SK-N-SH (cell line): ENCODE data around the gene ARFIP1. TPM values are rescaled to one million over a fixed set of nuclear protein-coding genes. Genes with fewer than 3 reads are reported as not detected.

Experiments
- CTCF ChIA-PET: fragments of 300-600, 350-600 bp; formaldehyde crosslinking; extraction: SDS; loops from one replicate; lab custom pipeline; 2021; lab: Yijun Ruan, JAX
- POLR2A ChIA-PET: fragments of 350-600 bp; sonication (Branson Sonifier 250); formaldehyde crosslinking; extraction: SDS; loops from one replicate; lab custom pipeline; 2020; ENCODE audit warnings: antibody characterized with exemption, inconsistent platforms; lab: Yijun Ruan, JAX
- DNase-seq: peaks from one replicate; pipeline ENCODE4 v3.0.0; 2012
- H2AFZ ChIP-seq: fragments of 200-600 bp; sonication (generic); 2 replicates; pipeline ENCODE4 v1.8.1; 2016; ENCODE audit warnings: antibody characterized with exemption, mild to moderate bottlenecking, low read depth
- H3F3A ChIP-seq: fragments of 200-600 bp; sonication (generic); replicated peaks from 2 replicates; pipeline ENCODE3; 2016; ENCODE audit warnings: antibody characterized with exemption, mild to moderate bottlenecking; ENCODE audit not compliant: insufficient read depth
- H3K27ac ChIP-seq, 2 experiments: fragments of 200-500 bp in 1 of 2; fragments of 200-600 bp in 1 of 2; sonication (Bioruptor generic) in 1 of 2; sonication (generic), shearing (Covaris generic) in 1 of 2; 2 replicates each; pipeline versions ENCODE4 v1.5.1 to v1.6.1; 2014 to 2016; ENCODE audit warnings: low read depth in 2 of 2, inconsistent platforms in 1 of 2, low read length in 1 of 2, mild to moderate bottlenecking in 1 of 2, mixed read lengths in 1 of 2
- H3K27me3 ChIP-seq: fragments of 200-600 bp; sonication (generic), shearing (Covaris generic); 2 replicates; pipeline ENCODE4 v1.6.1; 2016; ENCODE audit warnings: mixed run types; ENCODE audit not compliant: insufficient read depth
- H3K36me3 ChIP-seq, 2 experiments: fragments of 200-500 bp in 1 of 2; fragments of 200-600 bp in 1 of 2; sonication (Bioruptor generic) in 1 of 2; sonication (generic) in 1 of 2; replicated peaks in 1 of 2; 2 replicates each; pipeline versions ENCODE3 to v1.5.1; 2014 to 2016; ENCODE audit warnings: low read length in 1 of 2, mild to moderate bottlenecking in 1 of 2; ENCODE audit not compliant: insufficient read depth in 2 of 2, control insufficient read depth in 1 of 2
- H3K4me1 ChIP-seq, 2 experiments: fragments of 200-500 bp in 1 of 2; fragments of 200-600 bp in 1 of 2; sonication (Bioruptor generic) in 1 of 2; sonication (generic), shearing (Covaris generic) in 1 of 2; 2 replicates each; pipeline versions ENCODE4 v1.5.1 to v1.6.1; 2014 to 2016; ENCODE audit warnings: low read depth in 1 of 2, low read length in 1 of 2, mixed run types in 1 of 2; ENCODE audit not compliant: insufficient read depth in 2 of 2, control insufficient read depth in 1 of 2
- H3K4me2 ChIP-seq: fragments of 200-600 bp; sonication (generic), shearing (Covaris generic); 2 replicates; pipeline ENCODE4 v1.6.1; 2017; ENCODE audit warnings: mixed run types
- H3K4me3 ChIP-seq, 2 experiments: fragments of 200-500 bp in 1 of 2; fragments of 200-600 bp in 1 of 2; sonication (Bioruptor generic) in 1 of 2; sonication (generic), shearing (Covaris generic) in 1 of 2; 2 replicates each; pipeline versions ENCODE4 v1.5.1 to v1.8.1; 2014 to 2016; ENCODE audit warnings: low read depth in 2 of 2, inconsistent platforms in 1 of 2, low read length in 1 of 2, mild to moderate bottlenecking in 1 of 2, mixed read lengths in 1 of 2, moderate library complexity in 1 of 2
- H3K79me2 ChIP-seq: fragments of 200-600 bp; sonication (generic); 2 replicates; pipeline ENCODE4 v1.8.1; 2017; ENCODE audit warnings: mild to moderate bottlenecking; ENCODE audit not compliant: insufficient read depth
- H3K9ac ChIP-seq: fragments of 200-600 bp; sonication (generic); 2 replicates; pipeline ENCODE4 v1.6.1; 2017; ENCODE audit warnings: mixed run types
- H3K9me2 ChIP-seq: fragments of 200-600 bp; sonication (generic); 2 replicates; pipeline ENCODE4 v1.6.1; 2017; ENCODE audit warnings: mixed run types
- H3K9me3 ChIP-seq: fragments of 200-600 bp; sonication (generic); 2 replicates; pipeline ENCODE4 v1.6.1; 2017; ENCODE audit warnings: mixed run types, mild to moderate bottlenecking, moderate library complexity
- H4K20me1 ChIP-seq: fragments of 200-600 bp; sonication (generic); 2 replicates; pipeline ENCODE4 v1.6.1; 2017; ENCODE audit warnings: mild to moderate bottlenecking, mixed run types; ENCODE audit not compliant: insufficient read depth
- ELF1 ChIP-seq: IDR thresholded peaks from 2 replicates; pipeline ENCODE4 v1.4.0; 2012
- EP300 ChIP-seq, 2 experiments: IDR thresholded peaks; 2 replicates each; pipeline versions ENCODE4 v1.4.0 to v1.6.1; 2012; ENCODE audit warnings: borderline replicate concordance in 1 of 2, low read depth in 1 of 2, low read length in 1 of 2
- EZH2phosphoT487 ChIP-seq: fragments of 200-600 bp; sonication (generic); IDR thresholded peaks from 2 replicates; pipeline ENCODE4 v1.6.1; 2017; ENCODE audit warnings: low read depth, mixed run types, mild to moderate bottlenecking, antibody characterized with exemption, moderate library complexity, borderline replicate concordance
- FOSL2 ChIP-seq: IDR thresholded peaks from 2 replicates; pipeline ENCODE4 v1.4.0; 2012; ENCODE audit warnings: low read depth, mild to moderate bottlenecking, moderate library complexity, borderline replicate concordance
- FOXJ3 ChIP-seq: sonication (generic); formaldehyde crosslinking; IDR thresholded peaks from 2 replicates; pipeline ENCODE4 v1.5.1; 2020; ENCODE audit warnings: mild to moderate bottlenecking, missing genetic modification reagents
- FOXM1 ChIP-seq: IDR thresholded peaks from 2 replicates; pipeline ENCODE4 v1.4.0; 2012; ENCODE audit warnings: low read depth, mild to moderate bottlenecking
- JUND ChIP-seq: IDR thresholded peaks from 2 replicates; pipeline ENCODE4 v1.4.0; 2012
- MEF2A ChIP-seq: IDR thresholded peaks from 2 replicates; pipeline ENCODE4 v1.4.0; 2012; ENCODE audit warnings: low read depth, borderline replicate concordance
- NFIC ChIP-seq: IDR thresholded peaks from 2 replicates; pipeline ENCODE4 v1.4.0; 2012; ENCODE audit warnings: borderline replicate concordance
- POLR2AphosphoS5 ChIP-seq: IDR thresholded peaks from 2 replicates; pipeline ENCODE4 v1.6.1; 2012; ENCODE audit warnings: low read depth, low read length
- TAF1 ChIP-seq: IDR thresholded peaks from 2 replicates; pipeline ENCODE4 v1.6.1; 2012; ENCODE audit warnings: low read depth, mild to moderate bottlenecking, low read length, moderate library complexity, borderline replicate concordance
- TCF12 ChIP-seq: IDR thresholded peaks from 2 replicates; pipeline ENCODE4 v1.4.0; 2012
- TEAD4 ChIP-seq: IDR thresholded peaks from 2 replicates; pipeline ENCODE4 v1.4.0; 2012; ENCODE audit warnings: mild to moderate bottlenecking, borderline replicate concordance; ENCODE audit not compliant: insufficient read depth
- WGBS: methylation state at CpG from one replicate; pipeline ENCODE4 v1.1.6; 2017; ENCODE audit warnings: low lambda C conversion rate; 5-methylcytosine and 5-hydroxymethylcytosine counted together
- polyA plus RNA-seq, 3 experiments: library from polyadenylated mRNA; depleted of rRNA; stranded (reverse); fragments of >200 nt; gene quantifications; 2 replicates each; pipeline ENCODE4 v1.2.3, GENCODE V29; 2012
- TF ChIP-seq, protein P1 (sequence below): IDR thresholded peaks from 2 replicates; pipeline ENCODE4; 2012
- TF ChIP-seq, protein P2 (sequence below): IDR thresholded peaks from 2 replicates; pipeline ENCODE4 v1.6.1; 2012; ENCODE audit warnings: mild to moderate bottlenecking, low read depth, low read length, moderate library complexity

ARFIP1 gene
- polyA plus RNA-seq, 1 of the 3 experiments (the other 2 are of a cell fraction) = 15.7 TPM

DNA sequence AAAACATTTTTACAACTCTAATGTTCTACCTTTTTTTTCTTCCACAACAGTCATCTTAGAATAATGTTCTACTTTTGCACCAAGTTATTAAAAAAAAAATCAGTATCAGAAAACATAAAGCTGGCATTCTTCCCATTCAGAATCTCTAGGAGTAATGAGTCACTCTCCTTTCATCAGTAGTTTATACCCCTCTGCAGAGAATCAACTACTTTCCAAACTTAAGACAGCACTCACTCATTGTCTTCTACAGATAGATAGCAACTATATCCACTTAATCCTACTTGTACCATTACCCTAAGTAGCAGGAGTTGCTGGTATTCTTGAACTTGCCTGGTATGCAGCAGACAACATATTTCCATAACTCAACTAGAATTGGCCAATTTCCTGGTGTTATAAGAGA lies 3.4 kb upstream of the ARFIP1 start:
- Histone ChIP-seq H3F3A (peaks cover 7% of the 10 kb centered on the region), H3K9ac (no peak overlapping the region), H3K4me1 (peaks cover 1 to 9% of the 10 kb centered on the region in 2 experiments; a peak in 3 of 4 replicates), H4K20me1 (0 out of 2 replicates have a peak, but pooled peaks cover under 1% of the 10 kb centered on the region), H3K27ac (no peak overlapping the region), H3K4me2 (peak overlapping the region; percentile 15; the same call in 1 of the 2 replicates), H3K9me2 (no peaks in the 10 kb centered on the region), H3K79me2 (peaks cover 14% of the 10 kb centered on the region), H3K36me3 (no peaks in the 10 kb centered on the region), H2AFZ (no peak overlapping the region), H3K27me3 (no peaks in the 10 kb centered on the region), H3K4me3 (no peak overlapping the region), H3K9me3 (no peaks in the 10 kb centered on the region)
- ChIA-PET CTCF (interaction anchor here (1.1 kb wide), 1 partner anchor 309 kb away, joined by 3 read pairs; no protein-coding TSS in a partner anchor), POLR2A (no interaction called here)
- DNase-seq = no peak
- TF ChIP-seq JUND (peak; percentile 13; the same call in 1 of the 2 replicates), TCF12 (peak; percentile 31; the same call in 1 of the 2 replicates), ELF1 (no peak), NFIC (peak; percentile 44; the same call in 1 of the 2 replicates)
- TF ChIP-seq, protein P1, sequence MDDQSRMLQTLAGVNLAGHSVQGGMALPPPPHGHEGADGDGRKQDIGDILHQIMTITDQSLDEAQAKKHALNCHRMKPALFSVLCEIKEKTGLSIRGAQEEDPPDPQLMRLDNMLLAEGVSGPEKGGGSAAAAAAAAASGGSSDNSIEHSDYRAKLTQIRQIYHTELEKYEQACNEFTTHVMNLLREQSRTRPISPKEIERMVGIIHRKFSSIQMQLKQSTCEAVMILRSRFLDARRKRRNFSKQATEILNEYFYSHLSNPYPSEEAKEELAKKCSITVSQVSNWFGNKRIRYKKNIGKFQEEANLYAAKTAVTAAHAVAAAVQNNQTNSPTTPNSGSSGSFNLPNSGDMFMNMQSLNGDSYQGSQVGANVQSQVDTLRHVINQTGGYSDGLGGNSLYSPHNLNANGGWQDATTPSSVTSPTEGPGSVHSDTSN = peak; percentile 75

DNA sequence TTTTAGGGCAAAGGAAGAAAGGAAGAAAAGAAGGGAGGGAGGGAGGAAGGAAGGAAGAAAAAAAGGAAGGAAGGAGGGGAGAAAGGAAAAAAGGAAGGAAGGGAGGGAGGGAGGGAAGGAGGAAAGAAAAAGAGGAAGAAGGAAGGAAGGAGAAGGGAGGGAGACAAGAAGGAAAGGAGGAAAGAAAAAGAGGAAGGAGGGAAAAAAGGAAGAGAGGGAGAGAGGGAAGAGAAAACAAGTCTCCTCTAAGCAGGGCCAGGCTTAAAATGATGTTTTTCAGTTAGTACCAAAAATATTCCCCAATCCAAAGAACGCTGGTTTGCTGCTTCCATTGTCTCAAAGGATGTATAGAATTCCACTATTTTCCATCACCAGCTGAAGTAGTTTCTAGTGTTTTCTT lies 2.3 kb upstream of the ARFIP1 start:
- whole genome bisulfite sequencing = 100% methylated on average over 1 of the region's 1 CpG
- Histone ChIP-seq H3K9me3 (no peaks in the 10 kb centered on the region), H3K79me2 (peaks cover 25% of the 10 kb centered on the region)
- DNase-seq = no peak
- POLR2A ChIA-PET = no interaction called here
- TF ChIP-seq, protein P2, sequence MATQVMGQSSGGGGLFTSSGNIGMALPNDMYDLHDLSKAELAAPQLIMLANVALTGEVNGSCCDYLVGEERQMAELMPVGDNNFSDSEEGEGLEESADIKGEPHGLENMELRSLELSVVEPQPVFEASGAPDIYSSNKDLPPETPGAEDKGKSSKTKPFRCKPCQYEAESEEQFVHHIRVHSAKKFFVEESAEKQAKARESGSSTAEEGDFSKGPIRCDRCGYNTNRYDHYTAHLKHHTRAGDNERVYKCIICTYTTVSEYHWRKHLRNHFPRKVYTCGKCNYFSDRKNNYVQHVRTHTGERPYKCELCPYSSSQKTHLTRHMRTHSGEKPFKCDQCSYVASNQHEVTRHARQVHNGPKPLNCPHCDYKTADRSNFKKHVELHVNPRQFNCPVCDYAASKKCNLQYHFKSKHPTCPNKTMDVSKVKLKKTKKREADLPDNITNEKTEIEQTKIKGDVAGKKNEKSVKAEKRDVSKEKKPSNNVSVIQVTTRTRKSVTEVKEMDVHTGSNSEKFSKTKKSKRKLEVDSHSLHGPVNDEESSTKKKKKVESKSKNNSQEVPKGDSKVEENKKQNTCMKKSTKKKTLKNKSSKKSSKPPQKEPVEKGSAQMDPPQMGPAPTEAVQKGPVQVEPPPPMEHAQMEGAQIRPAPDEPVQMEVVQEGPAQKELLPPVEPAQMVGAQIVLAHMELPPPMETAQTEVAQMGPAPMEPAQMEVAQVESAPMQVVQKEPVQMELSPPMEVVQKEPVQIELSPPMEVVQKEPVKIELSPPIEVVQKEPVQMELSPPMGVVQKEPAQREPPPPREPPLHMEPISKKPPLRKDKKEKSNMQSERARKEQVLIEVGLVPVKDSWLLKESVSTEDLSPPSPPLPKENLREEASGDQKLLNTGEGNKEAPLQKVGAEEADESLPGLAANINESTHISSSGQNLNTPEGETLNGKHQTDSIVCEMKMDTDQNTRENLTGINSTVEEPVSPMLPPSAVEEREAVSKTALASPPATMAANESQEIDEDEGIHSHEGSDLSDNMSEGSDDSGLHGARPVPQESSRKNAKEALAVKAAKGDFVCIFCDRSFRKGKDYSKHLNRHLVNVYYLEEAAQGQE = no peak
- TF ChIP-seq POLR2AphosphoS5 (no peak), EP300 (IDR thresholded peaks at IDR 0.05; ENCODE audit: borderline replicate concordance in 1 of 2, low read depth in 1 of 2, low read length in 1 of 2) (no peak), FOXJ3 (CRISPR knock-in tag) (no peak), TAF1 (no peak), TEAD4 (no peak), MEF2A (no peak), JUND (no peak), EZH2phosphoT487 (no peak), FOSL2 (no peak), FOXM1 (no peak)
- TF ChIP-seq, all 33 proteins: peak for 0
- Histone ChIP-seq H3F3A (peaks cover 7% of the 10 kb centered on the region), H3K4me3 (no peak overlapping the region), H3K9me2 (no peaks in the 10 kb centered on the region), H3K27ac (no peak overlapping the region), H3K36me3 (no peaks in the 10 kb centered on the region), H3K4me2 (no peak overlapping the region), H3K9ac (no peak overlapping the region), H3K4me1 (peaks cover 11% of the 10 kb centered on the region in 2 experiments; a peak in 3 of 4 replicates), H4K20me1 (peaks cover 9% of the 10 kb centered on the region; the same call in 1 of the 2 replicates), H2AFZ (no peak overlapping the region), H3K27me3 (no peaks in the 10 kb centered on the region)
- CTCF ChIA-PET = interaction anchor here (2.7 kb wide), 1 partner anchor 351 kb away, joined by 14 read pairs; no protein-coding TSS in a partner anchor
